ENCODE results near the gene CNOT11.

- TF ChIP-seq CTCF (IDR thresholded peaks at IDR 0.05; ENCODE audit: low read length) (no peak), EZH2 (IDR thresholded peaks at IDR 0.05; ENCODE audit: borderline replicate concordance, low read length) (no peak)
Observed at GRCh38 chr2:101263377-101263800, 10.7 kb downstream of the CNOT11 start.
